DND-41 (cell line): ENCODE data around the gene ZSCAN31.

ENCODE experiments used
- ATAC-seq: fragments of 200-7000 bp; cut with Tn5 transposase; 3 replicates; pipeline ENCODE4 v1.9.1; 2021; ENCODE audit warnings: low read depth; ENCODE audit not compliant: insufficient read depth
- DNase-seq: peaks from one replicate; pipeline ENCODE4 v3.0.0-alpha.2; 2020
- H2AFZ ChIP-seq: 2 replicates; pipeline ENCODE4 v1.6.0; 2012; ENCODE audit warnings: low read depth, low read length
- H3K27ac ChIP-seq: 2 replicates; pipeline ENCODE4 v1.5.1; 2012; ENCODE audit warnings: low read length, inconsistent platforms
- H3K27me3 ChIP-seq: fragments of 200-600 bp; sonication (generic); 2 replicates; pipeline ENCODE4 v1.6.0; 2012; ENCODE audit warnings: low read length, mild to moderate bottlenecking, inconsistent platforms; ENCODE audit not compliant: insufficient read depth, poor library complexity
- H3K36me3 ChIP-seq: 2 replicates; pipeline ENCODE4 v1.5.1; 2012; ENCODE audit warnings: low read length, inconsistent platforms; ENCODE audit not compliant: insufficient read depth
- H3K4me1 ChIP-seq: 2 replicates; pipeline ENCODE4 v1.5.1; 2012; ENCODE audit warnings: mild to moderate bottlenecking, low read length; ENCODE audit not compliant: insufficient read depth
- H3K4me2 ChIP-seq: 2 replicates; pipeline ENCODE4 v1.6.0; 2012; ENCODE audit warnings: mild to moderate bottlenecking, moderate library complexity, low read length, inconsistent platforms; ENCODE audit not compliant: insufficient read depth
- H3K4me3 ChIP-seq, 2 experiments: fragments of 200-600 bp in 1 of 2; shearing (Covaris generic) in 1 of 2; 2 replicates each; pipeline ENCODE4 v1.5.1; 2012 to 2016; ENCODE audit warnings: inconsistent platforms in 2 of 2, low read length in 2 of 2, mild to moderate bottlenecking in 2 of 2, low read depth in 1 of 2, moderate library complexity in 1 of 2
- H3K79me2 ChIP-seq: 2 replicates; pipeline ENCODE4 v1.6.0; 2012; ENCODE audit warnings: low read length, inconsistent platforms; ENCODE audit not compliant: insufficient read depth
- H3K9ac ChIP-seq: 2 replicates; pipeline ENCODE4 v1.6.0; 2012; ENCODE audit warnings: low read depth, mild to moderate bottlenecking, inconsistent platforms, low read length, moderate library complexity
- H3K9me3 ChIP-seq: 2 replicates; pipeline ENCODE4 v1.5.1; 2012; ENCODE audit warnings: low read length, moderate library complexity, mild to moderate bottlenecking, inconsistent platforms; ENCODE audit not compliant: insufficient read depth, severe bottlenecking
- H4K20me1 ChIP-seq: 2 replicates; pipeline ENCODE4 v1.6.0; 2012; ENCODE audit warnings: low read length; ENCODE audit not compliant: insufficient read depth
- EZH2 ChIP-seq: IDR thresholded peaks from 3 replicates; pipeline ENCODE4 v1.6.1; 2012; ENCODE audit warnings: borderline replicate concordance, low read depth, mild to moderate bottlenecking, moderate library complexity, low read length, inconsistent platforms; ENCODE audit not compliant: severe bottlenecking
- TF ChIP-seq, protein P1 (sequence below): IDR thresholded peaks from 2 replicates; pipeline ENCODE4 v1.5.1; 2012; ENCODE audit warnings: borderline replicate concordance, low read length, moderate library complexity, mild to moderate bottlenecking; ENCODE audit not compliant: poor library complexity, severe bottlenecking; ENCODE audit errors: extremely low read depth

The ZSCAN31 gene

DNA sequence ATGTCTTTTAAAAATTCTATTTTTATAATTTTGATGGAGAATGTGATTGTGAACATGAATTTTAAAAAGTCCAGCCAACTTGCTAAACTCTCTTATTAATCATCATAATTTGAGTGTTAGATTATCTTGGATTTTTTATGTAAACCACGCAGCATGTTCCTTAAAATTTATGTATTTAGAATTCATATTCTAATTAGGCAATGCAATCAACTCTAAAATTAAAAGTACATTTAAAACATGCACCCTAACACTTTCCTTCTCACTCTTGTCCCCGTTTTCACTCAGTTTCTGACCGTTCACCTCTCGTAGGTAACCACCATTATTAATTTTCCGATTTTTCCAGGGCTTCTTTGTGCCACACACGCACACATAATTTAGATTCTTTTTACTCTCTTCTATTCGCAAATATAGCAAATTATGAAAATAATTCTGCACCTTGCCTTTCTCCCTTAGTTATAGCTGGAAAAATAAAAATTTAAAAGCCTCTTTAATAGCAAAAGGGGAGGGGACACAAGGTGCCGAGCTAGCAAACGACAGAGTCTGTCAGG lies 13.5 kb upstream of the ZSCAN31 start:
- no peak for TF ChIP-seq EZH2
- TF ChIP-seq, protein P1, sequence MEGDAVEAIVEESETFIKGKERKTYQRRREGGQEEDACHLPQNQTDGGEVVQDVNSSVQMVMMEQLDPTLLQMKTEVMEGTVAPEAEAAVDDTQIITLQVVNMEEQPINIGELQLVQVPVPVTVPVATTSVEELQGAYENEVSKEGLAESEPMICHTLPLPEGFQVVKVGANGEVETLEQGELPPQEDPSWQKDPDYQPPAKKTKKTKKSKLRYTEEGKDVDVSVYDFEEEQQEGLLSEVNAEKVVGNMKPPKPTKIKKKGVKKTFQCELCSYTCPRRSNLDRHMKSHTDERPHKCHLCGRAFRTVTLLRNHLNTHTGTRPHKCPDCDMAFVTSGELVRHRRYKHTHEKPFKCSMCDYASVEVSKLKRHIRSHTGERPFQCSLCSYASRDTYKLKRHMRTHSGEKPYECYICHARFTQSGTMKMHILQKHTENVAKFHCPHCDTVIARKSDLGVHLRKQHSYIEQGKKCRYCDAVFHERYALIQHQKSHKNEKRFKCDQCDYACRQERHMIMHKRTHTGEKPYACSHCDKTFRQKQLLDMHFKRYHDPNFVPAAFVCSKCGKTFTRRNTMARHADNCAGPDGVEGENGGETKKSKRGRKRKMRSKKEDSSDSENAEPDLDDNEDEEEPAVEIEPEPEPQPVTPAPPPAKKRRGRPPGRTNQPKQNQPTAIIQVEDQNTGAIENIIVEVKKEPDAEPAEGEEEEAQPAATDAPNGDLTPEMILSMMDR: no peak
- peak overlapping the region; percentile 99 for H2AFZ ChIP-seq
- H3K4me1 ChIP-seq: peaks cover 26% of the 10 kb centered on the region
- no peaks in the 10 kb centered on the region for H4K20me1 ChIP-seq
- H3K9me3 ChIP-seq: no peaks in the 10 kb centered on the region
- ATAC-seq (peak; percentile 16), DNase-seq (no peak)
- peak overlapping the region; percentile 72 to 91 for H3K4me3 ChIP-seq
- peak overlapping the region; percentile 77 for H3K4me2 ChIP-seq
- H3K27me3 ChIP-seq: peaks cover 19% of the 10 kb centered on the region
- H3K27ac ChIP-seq: peak overlapping the region; percentile 91
- peak overlapping the region; percentile 83 for H3K9ac ChIP-seq
- H3K79me2 ChIP-seq: peaks cover 41% of the 10 kb centered on the region
- peaks cover 8% of the 10 kb centered on the region for H3K36me3 ChIP-seq

DNA sequence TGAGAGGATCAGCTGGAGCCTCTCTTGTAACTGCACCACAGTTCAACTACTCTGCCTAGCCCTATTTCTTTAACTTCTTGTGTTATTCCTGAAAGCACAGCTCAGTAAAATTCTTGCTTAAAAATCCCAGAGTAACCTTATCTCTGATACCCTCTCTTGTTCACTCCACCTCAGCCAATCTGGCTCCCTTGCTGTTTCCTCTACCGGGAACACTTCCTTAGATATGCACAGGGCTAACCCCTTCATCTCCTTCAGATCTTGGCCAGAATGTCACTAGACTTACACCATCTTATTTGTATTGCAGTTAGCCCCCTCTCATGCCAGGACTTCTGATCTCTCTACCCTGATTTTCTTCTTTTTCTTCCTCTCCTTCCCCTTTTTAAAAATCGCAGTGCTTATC lies 11.2 kb upstream of the ZSCAN31 start:
- H3K4me3 ChIP-seq: no peak overlapping the region
- H3K4me2 ChIP-seq: no peak overlapping the region
- peaks cover 19% of the 10 kb centered on the region for H3K27me3 ChIP-seq
- no peak for ATAC-seq
- H3K4me1 ChIP-seq: peaks cover 24% of the 10 kb centered on the region
- no peaks in the 10 kb centered on the region for H4K20me1 ChIP-seq
- DNase-seq: no peak
- no peak for TF ChIP-seq EZH2
- TF ChIP-seq, protein P1: no peak
- no peak overlapping the region for H3K9ac ChIP-seq
- no peaks in the 10 kb centered on the region for H3K36me3 ChIP-seq
- no peaks in the 10 kb centered on the region for H3K9me3 ChIP-seq
- H3K27ac ChIP-seq: no peak overlapping the region
- H3K79me2 ChIP-seq: peaks cover 25% of the 10 kb centered on the region
- no peak overlapping the region for H2AFZ ChIP-seq

DNA sequence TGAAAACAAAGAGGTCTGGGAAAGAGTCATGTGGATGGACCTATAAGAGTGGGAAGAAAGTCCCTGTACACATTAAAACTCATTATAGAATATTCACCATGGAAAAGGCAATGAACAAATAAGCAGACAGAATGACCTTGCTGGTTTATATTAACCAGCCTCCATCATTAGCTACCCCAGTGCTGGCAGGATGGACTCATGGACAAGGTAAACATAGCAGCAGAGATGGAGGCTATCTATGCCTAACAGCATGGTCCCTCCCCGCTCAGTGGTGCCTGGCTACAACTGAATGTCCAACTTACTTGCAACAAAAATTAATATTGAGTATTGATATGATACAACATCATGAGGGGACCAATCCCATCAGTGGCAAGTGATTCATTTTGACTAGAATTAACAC lies 9.3 kb upstream of the ZSCAN31 start:
- TF ChIP-seq, protein P1: no peak
- Histone ChIP-seq H2AFZ (no peak overlapping the region), H3K9me3 (peaks cover 3% of the 10 kb centered on the region), H3K79me2 (peaks cover 6% of the 10 kb centered on the region), H3K27ac (no peak overlapping the region), H3K4me1 (peaks cover 19% of the 10 kb centered on the region), H3K27me3 (peaks cover 19% of the 10 kb centered on the region), H3K4me2 (no peak overlapping the region), H3K36me3 (no peaks in the 10 kb centered on the region), H3K4me3 (no peak overlapping the region), H3K9ac (no peak overlapping the region), H4K20me1 (no peaks in the 10 kb centered on the region)
- ATAC-seq: no peak
- DNase-seq: no peak
